Peyer's patch (tissue), 4 donors: Measurements from ENCODE around the gene AGAP5. TPM values are rescaled to one million over a fixed set of nuclear protein-coding genes. Genes with fewer than 3 reads are reported as not detected.

ENCODE experiments used
- DNase-seq, 3 donors: peaks; one replicate each; pipeline ENCODE4 v3.0.0-alpha.2; 2017 to 2019
- H3K27ac ChIP-seq, 4 donors: fragments of 200-600 bp; sonication (generic); one replicate each; pipeline ENCODE4 v1.5.1; 2016 to 2019
- H3K27me3 ChIP-seq, 2 donors: fragments of 200-600 bp; sonication (generic); one replicate each; pipeline ENCODE4 v1.5.1; 2019
- H3K36me3 ChIP-seq, 3 donors: fragments of 200-600 bp; sonication (generic); one replicate each; pipeline ENCODE4 v1.5.1; 2016 to 2019
- H3K4me1 ChIP-seq, 4 donors: fragments of 200-600 bp; sonication (generic); one replicate each; pipeline ENCODE4 v1.5.1; 2016 to 2019
- H3K4me3 ChIP-seq, 4 donors: fragments of 200-600 bp; sonication (generic); 1 replicate in 3 of 4; 2 replicates in 1 of 4; pipeline ENCODE4 v1.5.1; 2016 to 2019; ENCODE audit warnings: mild to moderate bottlenecking in 1 of 4
- H3K9me3 ChIP-seq, 4 donors: fragments of 200-600 bp; sonication (generic); one replicate each; pipeline ENCODE4 v1.5.1; 2016 to 2019; ENCODE audit warnings: mild to moderate bottlenecking in 1 of 4
- CTCF ChIP-seq, 6 experiments: fragments of 450-650 bp in 4 of 6; fragments of 200-600 bp in 2 of 6; sonication (generic) in 1 of 6; IDR thresholded peaks; one replicate each; pipeline ENCODE4 v1.5.1; 2017 to 2019; ENCODE audit warnings: antibody characterized with exemption in 6 of 6, mild to moderate bottlenecking in 3 of 6, moderate library complexity in 1 of 6
- POLR2A ChIP-seq, 2 donors: fragments of 450-650 bp; IDR thresholded peaks; one replicate each; pipeline ENCODE4 v1.5.1; 2017; ENCODE audit warnings: antibody characterized with exemption in 2 of 2, mild to moderate bottlenecking in 2 of 2, moderate library complexity in 2 of 2
- total RNA-seq, 4 donors: library from RNA; depleted of rRNA; stranded (reverse); fragments of >200 nt; gene quantifications; one replicate each; pipeline ENCODE4 v1.1.0, GENCODE V29; 2016

AGAP5 gene
- total RNA-seq, 4 donors from 2014 or later: 11.6 to 23.3 (median 16.1) TPM

GRCh38 chr10:73734796-73735305 is 36.9 kb upstream of the AGAP5 start:
- peaks cover 0 to 14% (median 0%) of the 10 kb centered on the region in 4 donors for H3K4me1 ChIP-seq
- DNase-seq: no peak
- H3K36me3 ChIP-seq: peaks cover 0 to 40% (median 0%) of the 10 kb centered on the region in 3 donors
- no peaks in the 10 kb centered on the region for H3K27me3 ChIP-seq
- H3K9me3 ChIP-seq: no peaks in the 10 kb centered on the region
- no peak overlapping the region for H3K4me3 ChIP-seq
- H3K27ac ChIP-seq: no peak overlapping the region
- TF ChIP-seq CTCF (IDR thresholded peaks at IDR 0.05): no peak
- no peak for TF ChIP-seq POLR2A (IDR thresholded peaks at IDR 0.05)

- no peak overlapping the region for H3K4me3 ChIP-seq
- H3K4me1 ChIP-seq: peaks cover 0 to 14% (median 0%) of the 10 kb centered on the region in 4 donors
- no peak for DNase-seq
These were observed 36.3 kb upstream of the AGAP5 start for GRCh38 chr10:73734028-73734720.

GRCh38 chr10:73732931-73733623 is 35.2 kb upstream of the AGAP5 start:
- Histone ChIP-seq H3K4me1 (peaks cover 0 to 14% (median 0%) of the 10 kb centered on the region in 4 donors), H3K36me3 (peaks cover 0 to 40% (median 0%) of the 10 kb centered on the region in 3 donors), H3K27ac (no peak overlapping the region), H3K27me3 (no peaks in the 10 kb centered on the region), H3K4me3 (no peak overlapping the region), H3K9me3 (no peaks in the 10 kb centered on the region)
- TF ChIP-seq CTCF (IDR thresholded peaks at IDR 0.05) (no peak), POLR2A (IDR thresholded peaks at IDR 0.05) (no peak)
- DNase-seq: no peak

More at GRCh38 chr10:73734028-73734720, 36.3 kb upstream of the AGAP5 start:
- H3K27ac ChIP-seq: no peak overlapping the region
- no peak for TF ChIP-seq POLR2A (IDR thresholded peaks at IDR 0.05)
- TF ChIP-seq CTCF (IDR thresholded peaks at IDR 0.05): no peak
- no peaks in the 10 kb centered on the region for H3K27me3 ChIP-seq
- H3K36me3 ChIP-seq: peaks cover 0 to 40% (median 0%) of the 10 kb centered on the region in 3 donors
- no peaks in the 10 kb centered on the region for H3K9me3 ChIP-seq

- Histone ChIP-seq H3K27ac (no peak overlapping the region), H3K4me3 (no peak overlapping the region), H3K9me3 (no peaks in the 10 kb centered on the region), H3K4me1 (peaks cover 0 to 14% (median 0%) of the 10 kb centered on the region in 4 donors), H3K27me3 (no peaks in the 10 kb centered on the region), H3K36me3 (peaks cover 0 to 36% (median 0%) of the 10 kb centered on the region in 3 donors)
- no peak for DNase-seq
- TF ChIP-seq CTCF (IDR thresholded peaks at IDR 0.05): no peak
- no peak for TF ChIP-seq POLR2A (IDR thresholded peaks at IDR 0.05)
These were observed 34.5 kb upstream of the AGAP5 start for GRCh38 chr10:73732426-73732825.

GRCh38 chr10:73731588-73732375 is 33.9 kb upstream of the AGAP5 start:
- H3K27me3 ChIP-seq: no peaks in the 10 kb centered on the region
- DNase-seq: no peak
- peaks cover 0 to 14% (median 0%) of the 10 kb centered on the region in 4 donors for H3K4me1 ChIP-seq
- H3K4me3 ChIP-seq: no peak overlapping the region
- H3K27ac ChIP-seq: no peak overlapping the region
- peaks cover 0 to 39% (median 0%) of the 10 kb centered on the region in 3 donors for H3K36me3 ChIP-seq
- H3K9me3 ChIP-seq: no peaks in the 10 kb centered on the region
- TF ChIP-seq CTCF (IDR thresholded peaks at IDR 0.05): no peak
- TF ChIP-seq POLR2A (IDR thresholded peaks at IDR 0.05): no peak
